Colon (tissue), 2 donors: ENCODE results near the gene CCDC91.
"Not testable (repeated sequence)": the region's sequence is repeated elsewhere in the genome, so short reads cannot be mapped to it uniquely, and the experiment has no call there.

Experiments used
- FAIRE-seq: peaks from 2 replicates; lab custom pipeline; 2012; peaks lifted over from hg19 to GRCh38; lab: Jason Lieb, UNC
- donor health status: control.
- donor health status: control.

CCDC91 gene

GRCh38 chr12:28235015-28235414 is 44.8 kb downstream of the CCDC91 start:
- no peak for FAIRE-seq

GRCh38 chr12:28235985-28236384 is 45.7 kb downstream of the CCDC91 start:
- FAIRE-seq, result no peak

- no peak for FAIRE-seq
Measured at GRCh38 chr12:28237423-28237822, 47.2 kb downstream of the CCDC91 start.

GRCh38 chr12:28239918-28240317 is 49.7 kb downstream of the CCDC91 start:
- no peak for FAIRE-seq

GRCh38 chr12:28240853-28241252 is 50.6 kb downstream of the CCDC91 start:
- FAIRE-seq, result no peak

GRCh38 chr12:28242129-28242495 is 51.9 kb downstream of the CCDC91 start:
- no peak for FAIRE-seq

GRCh38 chr12:28242496-28243309 is 52.4 kb downstream of the CCDC91 start:
- no peak for FAIRE-seq

- FAIRE-seq, result no peak
Measured at GRCh38 chr12:28243310-28243633, 53.0 kb downstream of the CCDC91 start.

- no peak for FAIRE-seq
Measured at GRCh38 chr12:28247806-28248205, 57.5 kb downstream of the CCDC91 start.

GRCh38 chr12:28248555-28249145 is 58.4 kb downstream of the CCDC91 start:
- no peak for FAIRE-seq

GRCh38 chr12:28253161-28253641 is 62.9 kb downstream of the CCDC91 start:
- no peak for FAIRE-seq

- FAIRE-seq, result no peak
Measured at GRCh38 chr12:28257411-28257810, 67.2 kb downstream of the CCDC91 start.

- FAIRE-seq, result peak; percentile 10
Measured at GRCh38 chr12:28258998-28259397, 68.7 kb downstream of the CCDC91 start.

- FAIRE-seq, result no peak
Measured at GRCh38 chr12:28265435-28266042, 75.3 kb downstream of the CCDC91 start.

- not testable (repeated sequence) for FAIRE-seq
Measured at GRCh38 chr12:28267920-28268607, 77.8 kb downstream of the CCDC91 start.

- FAIRE-seq, result no peak
Measured at GRCh38 chr12:28268608-28269229, 78.5 kb downstream of the CCDC91 start.

GRCh38 chr12:28269851-28270250 is 79.6 kb downstream of the CCDC91 start:
- FAIRE-seq, result no peak

- no peak for FAIRE-seq
Measured at GRCh38 chr12:28278499-28278898, 88.2 kb downstream of the CCDC91 start.

- peak; percentile 5 for FAIRE-seq
Measured at GRCh38 chr12:28278960-28279359, 88.7 kb downstream of the CCDC91 start.

- no peak for FAIRE-seq
Measured at GRCh38 chr12:28286352-28286751, 96.1 kb downstream of the CCDC91 start.

- FAIRE-seq, result no peak
Measured at GRCh38 chr12:28290262-28290661, 100.0 kb downstream of the CCDC91 start.

- FAIRE-seq, result no peak
Measured at GRCh38 chr12:28292699-28293098, 102.4 kb downstream of the CCDC91 start.
